GM12878 (cell line): ENCODE measurements around the gene RALGAPA2. TPM values are rescaled to one million over a fixed set of nuclear protein-coding genes. Genes with fewer than 3 reads are reported as not detected.

Experiments used
- ATAC-seq: fragments of 200-7000 bp; cut with Tn5 transposase; 3 replicates; pipeline ENCODE4 v1.9.1; 2020; ENCODE audit warnings: mild to moderate bottlenecking, moderate library complexity
- BruUV-seq: library from RNA; stranded (reverse); fragments of 400-500 nt; replicated peaks from 2 replicates; lab custom pipeline; 2021; lab: Mats Ljungman, UMichigan
- CTCF ChIA-PET: fragments of 300-600 bp; sonication (Branson Sonifier 250); formaldehyde crosslinking; extraction: SDS; loops from one replicate; lab custom pipeline; 2021; ENCODE audit warnings: inconsistent platforms; lab: Yijun Ruan, JAX
- POLR2A ChIA-PET: fragments of 350-600 bp; formaldehyde crosslinking; extraction: SDS; loops from one replicate; lab custom pipeline; 2021; ENCODE audit warnings: inconsistent platforms; lab: Charles Lee
- RAD21 ChIA-PET: fragments of 300-600 bp; sonication (Branson Sonifier 250); formaldehyde crosslinking; loops from one replicate; lab custom pipeline; 2023; ENCODE audit warnings: antibody characterized with exemption; ENCODE audit not compliant: unreplicated experiment; lab: Charles Lee
- SMC1A ChIA-PET: fragments of 300-600 bp; sonication (Branson Sonifier 250); formaldehyde crosslinking; loops from one replicate; lab custom pipeline; 2023; ENCODE audit not compliant: unreplicated experiment, uncharacterized antibody; lab: Charles Lee
- DNase-seq: peaks from one replicate; pipeline ENCODE4 v3.0.0-alpha.2; 2011; ENCODE audit warnings: low read depth, low spot score
- FAIRE-seq: peaks from 3 replicates; lab custom pipeline; 2011; peaks lifted over from hg19 to GRCh38; lab: Jason Lieb, UNC
- H2AFZ ChIP-seq: 2 replicates; pipeline ENCODE4 v1.6.0; 2011; ENCODE audit warnings: low read depth, low read length, control low read depth; ENCODE audit not compliant: control insufficient read depth
- H3K27ac ChIP-seq: 2 replicates; pipeline ENCODE4 v1.5.1; 2011; ENCODE audit warnings: control low read depth; ENCODE audit not compliant: control insufficient read depth, insufficient read depth
- H3K27me3 ChIP-seq, 2 experiments: replicated peaks in 1 of 2; 2 replicates each; pipeline versions ENCODE4 v1.6.0 to v1.6.1; 2011; ENCODE audit warnings: low read length in 1 of 2; ENCODE audit not compliant: control insufficient read depth in 2 of 2, insufficient read depth in 2 of 2
- H3K36me3 ChIP-seq, 2 experiments: 2 replicates each; pipeline ENCODE4 v1.5.1; 2011; ENCODE audit warnings: low read length in 1 of 2; ENCODE audit not compliant: control insufficient read depth in 2 of 2, insufficient read depth in 2 of 2
- H3K4me1 ChIP-seq: 2 replicates; pipeline ENCODE4 v1.6.1; 2011; ENCODE audit warnings: mild to moderate bottlenecking, low read length, moderate library complexity, mixed read lengths; ENCODE audit not compliant: control insufficient read depth, insufficient read depth
- H3K4me2 ChIP-seq: 2 replicates; pipeline ENCODE4 v1.6.0; 2011; ENCODE audit warnings: control low read depth; ENCODE audit not compliant: control insufficient read depth, insufficient read depth
- H3K4me3 ChIP-seq: fragments of 200-600 bp; sonication (generic); 2 replicates; pipeline ENCODE4 v1.5.1; 2016
- H3K79me2 ChIP-seq: 2 replicates; pipeline ENCODE4 v1.6.0; 2011; ENCODE audit warnings: low read length; ENCODE audit not compliant: control insufficient read depth, insufficient read depth
- H3K9ac ChIP-seq: 2 replicates; pipeline ENCODE4 v1.8.0; 2011; ENCODE audit warnings: low read length, control low read depth, mixed read lengths; ENCODE audit not compliant: control insufficient read depth, insufficient read depth
- H3K9me3 ChIP-seq: replicated peaks from 3 replicates; pipeline ENCODE4 v1.5.1; 2011; ENCODE audit warnings: mild to moderate bottlenecking, low read length; ENCODE audit not compliant: control insufficient read depth, insufficient read depth
- H4K20me1 ChIP-seq: 2 replicates; pipeline ENCODE4 v1.6.0; 2011; ENCODE audit not compliant: control insufficient read depth, insufficient read depth
- CHD4 ChIP-seq: fragments of 200-600 bp; sonication (generic); IDR thresholded peaks from 2 replicates; pipeline ENCODE4 v1.6.1; 2016; ENCODE audit warnings: mild to moderate bottlenecking
- ESRRA ChIP-seq: IDR thresholded peaks from 2 replicates; pipeline ENCODE4 v1.6.1; 2012; ENCODE audit warnings: mild to moderate bottlenecking, low read length, improper control_type of control experiment
- HSF1 ChIP-seq: fragments of 150-350 bp; IDR thresholded peaks from 2 replicates; pipeline ENCODE4 v1.6.1; 2014; ENCODE audit warnings: mild to moderate bottlenecking, low read depth, low read length
- IKZF1 ChIP-seq: fragments of 450-650 bp; conservative IDR thresholded peaks from 2 replicates; pipeline ENCODE4 v1.6.1; 2017; ENCODE audit warnings: antibody characterized with exemption, mild to moderate bottlenecking
- MTA2 ChIP-seq: fragments of 450-650 bp; IDR thresholded peaks from 2 replicates; pipeline ENCODE4 v1.6.1; 2016; ENCODE audit warnings: low read depth, mild to moderate bottlenecking, moderate library complexity
- PAX5 ChIP-seq: IDR thresholded peaks from 2 replicates; pipeline ENCODE4 v1.6.1; 2011; ENCODE audit warnings: low read depth, low read length, borderline replicate concordance
- PBX3 ChIP-seq: IDR thresholded peaks from 2 replicates; pipeline ENCODE4 v1.6.1; 2011; ENCODE audit warnings: mild to moderate bottlenecking, low read depth, low read length, moderate library complexity; ENCODE audit not compliant: insufficient replicate concordance
- PKNOX1 ChIP-seq: fragments of 450-650 bp; IDR thresholded peaks from 2 replicates; pipeline ENCODE4 v1.6.1; 2016; ENCODE audit warnings: mild to moderate bottlenecking
- RELB ChIP-seq: fragments of 450-650 bp; IDR thresholded peaks from 2 replicates; pipeline ENCODE4 v1.6.1; 2017; ENCODE audit warnings: low read depth, mild to moderate bottlenecking, moderate library complexity
- ZBTB33 ChIP-seq: fragments of 450-650 bp; IDR thresholded peaks from 2 replicates; pipeline ENCODE4 v1.6.1; 2017; ENCODE audit warnings: mild to moderate bottlenecking
- ZBTB4 ChIP-seq: fragments of 450-650 bp; formaldehyde crosslinking; IDR thresholded peaks from 2 replicates; pipeline ENCODE4 v1.4.0; 2022; ENCODE audit warnings: mild to moderate bottlenecking, moderate library complexity
- WGBS: methylation state at CpG from one replicate; pipeline ENCODE4 v1.1.6; 2016; ENCODE audit warnings: low lambda C conversion rate; ENCODE audit not compliant: insufficient replicate concordance, insufficient coverage; ENCODE audit errors: missing lambda C conversion rate; 5-methylcytosine and 5-hydroxymethylcytosine counted together
- in situ Hi-C: fragments of 300-500 bp; cut with MboI; formaldehyde crosslinking; loops from 9 replicates; pipeline ENCODE4 v1.14.3; 2018; ENCODE audit warnings: mixed read lengths
- intact Hi-C: fragments of 100-400 bp; cut with micrococcal nuclease; formaldehyde crosslinking; loops from one replicate; pipeline ENCODE4 v1.14.2; 2022; ENCODE audit not compliant: unreplicated experiment
- polyA plus RNA-seq, 11 experiments: library from polyadenylated mRNA; depleted of rRNA in 4 of 11; unstranded in 6 of 11; stranded (reverse) in 5 of 11; fragments of >200 nt; fragmentation: Nextera tagmentation in 4 of 11; fragmentation: Illumina TruSeq in 1 of 11; extraction: Ambion mirVana in 4 of 11; extraction: Trizol in 1 of 11; gene quantifications; 1 replicate in 1 of 11; 2 replicates in 10 of 11; pipeline versions ENCODE4 v1.2.1 to v1.2.3, GENCODE V29; 2011 to 2016; ENCODE audit warnings: inconsistent platforms in 2 of 11, missing spikeins in 2 of 11, low read depth in 1 of 11
- total RNA-seq, 4 experiments: library from RNA; depleted of rRNA in 3 of 4; stranded (reverse); fragments of >200 nt in 3 of 4; fragmentation: Illumina TruSeq in 1 of 4; extraction: Trizol in 1 of 4; gene quantifications; 2 replicates each; pipeline versions ENCODE4 v1.2.1 to v1.2.3, GENCODE V29; 2013 to 2021

RALGAPA2 gene
- total and polyA plus RNA-seq, 10 of the 15 experiments (the other 5 are each of a cell fraction or from before 2014, with no cell fraction given): 2.9 to 29.4 (median 19.6) TPM

GRCh38 chr20:20437314-20437713 lies 275.1 kb downstream of the RALGAPA2 start (continued):
- TF ChIP-seq HSF1: no peak

- Histone ChIP-seq H2AFZ (no peak overlapping the region), H3K9me3 (no peaks in the 10 kb centered on the region), H4K20me1 (no peaks in the 10 kb centered on the region), H3K4me3 (no peak overlapping the region), H3K27me3 (no peaks in the 10 kb centered on the region), H3K9ac (no peak overlapping the region), H3K4me2 (no peak overlapping the region), H3K36me3 (no peaks in the 10 kb centered on the region), H3K4me1 (no peaks in the 10 kb centered on the region), H3K79me2 (no peaks in the 10 kb centered on the region), H3K27ac (no peak overlapping the region)
- intact Hi-C loops: no loop called here
- FAIRE-seq: no peak
- no TSS peak for BruUV-seq
- in situ Hi-C loops: no loop called here
- 90% methylated on average over 16 of the region's 16 CpGs for WGBS
- CTCF ChIA-PET: interaction anchor here (0.8 to 1.0 kb wide), 2 partner anchors 15 to 28 kb away, joined by 3 read pairs; no protein-coding TSS in a partner anchor
- no peak for DNase-seq
- POLR2A ChIA-PET: no interaction called here
- RAD21 ChIA-PET: no interaction called here
- no peak for ATAC-seq
- SMC1A ChIA-PET: no interaction called here
- no peak for TF ChIP-seq PKNOX1
- no peak for TF ChIP-seq CHD4
- TF ChIP-seq ESRRA: no peak
- TF ChIP-seq MTA2: no peak
- no peak for TF ChIP-seq PBX3
- TF ChIP-seq IKZF1: no peak
- TF ChIP-seq ZBTB33: no peak
- TF ChIP-seq PAX5: no peak
- no peak for TF ChIP-seq RELB
- no peak for TF ChIP-seq ZBTB4
These were observed 275.8 kb downstream of the RALGAPA2 start for GRCh38 chr20:20436689-20437088.
